ENCODE measurements around the gene ELOVL1. TPM values are rescaled to one million over a fixed set of nuclear protein-coding genes. Genes with fewer than 3 reads are reported as not detected.

ELOVL1 gene
- total and polyA plus RNA-seq, 2 of the 13 experiments (the other 11 are each of a cell fraction or from before 2014, with no cell fraction given) = 55.2 to 77.4 TPM

- peak; percentile 44 for TF ChIP-seq ZNF407 (CRISPR knock-in tag; IDR thresholded peaks at IDR 0.05; ENCODE audit: not compliant biosample characterization)
- TF ChIP-seq ZNF724P (CRISPR knock-in tag; IDR thresholded peaks at IDR 0.05; ENCODE audit: borderline replicate concordance) = no peak
- no peak for TF ChIP-seq ZNF224 (CRISPR knock-in tag; IDR thresholded peaks at IDR 0.05)
- peak; percentile 56; the same call in 1 of the 2 replicates for TF ChIP-seq ZNF549 (CRISPR knock-in tag; IDR thresholded peaks at IDR 0.05)
- no peak for TF ChIP-seq ZNF766 (CRISPR knock-in tag; IDR thresholded peaks at IDR 0.05; ENCODE audit: borderline replicate concordance)
- 0 out of 2 replicates have a peak, but pooled peaks have one; percentile 50 for TF ChIP-seq ADNP (CRISPR knock-in tag; IDR thresholded peaks at IDR 0.05)
- 0 out of 2 replicates have a peak, but pooled peaks have one; percentile 10 for TF ChIP-seq ZNF605 (CRISPR knock-in tag; IDR thresholded peaks at IDR 0.05)
- TF ChIP-seq GRHL1 (CRISPR knock-in tag; conservative IDR thresholded peaks at IDR 0.05) = no peak
- TF ChIP-seq ZNF562 (CRISPR knock-in tag; IDR thresholded peaks at IDR 0.05; ENCODE audit: borderline replicate concordance) = no peak
- TF ChIP-seq ZNF235 (CRISPR knock-in tag; IDR thresholded peaks at IDR 0.05; ENCODE audit: borderline replicate concordance) = peak; percentile 85; the same call in 1 of the 2 replicates
- TF ChIP-seq MAFF (IDR thresholded peaks at IDR 0.05; ENCODE audit: low read depth, low read length) = peak; percentile 70; the same call in 1 of the 2 replicates
- peak; percentile 59 to 65; a peak in 3 of 4 replicates for TF ChIP-seq HMGXB4 (CRISPR knock-in tag; IDR thresholded peaks at IDR 0.05; ENCODE audit: borderline replicate concordance in 1 of 2, low read depth in 1 of 2)
- TF ChIP-seq ZNF496 (CRISPR knock-in tag; IDR thresholded peaks at IDR 0.05; ENCODE audit: insufficient replicate concordance) = no peak
- no peak for TF ChIP-seq RFXANK (CRISPR knock-in tag; IDR thresholded peaks at IDR 0.05)
- TF ChIP-seq CBX5 (CRISPR knock-in tag; IDR thresholded peaks at IDR 0.05; ENCODE audit: borderline replicate concordance) = no peak
- TF ChIP-seq CBFB (CRISPR knock-in tag; IDR thresholded peaks at IDR 0.05) = 0 out of 2 replicates have a peak, but pooled peaks have one; percentile 19
- peak; percentile 45; the same call in 1 of the 2 replicates for TF ChIP-seq ATF7-NPFF (CRISPR knock-in tag; IDR thresholded peaks at IDR 0.05; ENCODE audit: low read depth)
Measured at GRCh38 chr1:43348809-43349593, 18.8 kb downstream of the ELOVL1 start (continued).
